ENCODE measurements around the gene MESP2. TPM values are rescaled to one million over a fixed set of nuclear protein-coding genes. Genes with fewer than 3 reads are reported as not detected.

Gene MESP2
- total and polyA plus RNA-seq, 2 of the 8 experiments (the other 6 are each of a cell fraction or from before 2014, with no cell fraction given) = 0.35 to 0.80 TPM

DNA sequence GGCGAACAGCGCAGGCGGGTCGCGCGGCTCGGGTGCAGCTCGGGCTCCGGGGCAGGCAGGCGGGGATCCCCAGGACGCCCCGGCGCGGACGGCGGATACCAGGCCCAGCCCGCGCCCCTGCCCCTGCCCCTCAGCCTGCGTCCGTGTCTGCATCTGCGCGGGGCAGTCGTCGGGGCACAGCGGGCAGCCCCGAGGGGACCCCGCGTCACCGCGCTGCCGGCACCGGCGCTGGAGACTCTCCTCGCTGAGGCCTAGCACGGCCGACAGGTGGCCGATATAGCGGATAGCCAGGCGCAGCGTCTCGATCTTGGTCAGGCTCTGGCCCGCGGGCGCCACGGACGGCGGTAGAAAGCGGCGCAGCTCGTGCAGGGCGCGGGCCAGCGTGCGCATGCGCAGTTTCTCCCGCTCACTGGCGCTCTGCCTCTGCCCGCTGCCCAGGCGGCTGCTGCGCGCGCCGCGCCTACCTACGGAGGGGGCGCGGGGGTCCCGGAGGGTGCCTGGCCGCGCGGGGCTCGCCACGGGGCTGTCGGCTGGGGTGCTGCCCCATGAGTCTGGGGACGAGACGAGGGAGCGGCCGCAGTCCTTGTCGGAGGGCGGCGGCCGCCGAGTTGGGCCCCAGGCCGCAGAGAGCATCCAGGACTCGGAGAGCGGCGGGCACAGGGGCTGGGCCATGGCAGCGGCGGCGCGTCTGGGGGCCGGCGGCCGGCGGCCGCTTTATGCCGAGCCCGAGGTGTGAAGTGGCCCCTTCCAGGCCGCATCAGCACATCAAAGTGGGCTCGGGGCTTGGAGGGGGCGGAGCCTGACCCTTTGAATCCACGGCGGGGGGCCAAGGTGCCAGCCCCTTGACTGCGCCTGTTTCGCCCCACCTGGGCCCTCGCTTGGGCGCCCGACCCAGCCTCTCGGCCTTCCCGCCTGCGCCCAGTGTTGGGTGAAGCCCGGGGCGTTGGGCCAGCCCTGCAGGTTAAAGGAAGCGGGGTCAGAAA is 25.3 kb upstream of the MESP2 start, which contains the start of gene MESP1 (continued):
- TF ChIP-seq, protein P1, sequence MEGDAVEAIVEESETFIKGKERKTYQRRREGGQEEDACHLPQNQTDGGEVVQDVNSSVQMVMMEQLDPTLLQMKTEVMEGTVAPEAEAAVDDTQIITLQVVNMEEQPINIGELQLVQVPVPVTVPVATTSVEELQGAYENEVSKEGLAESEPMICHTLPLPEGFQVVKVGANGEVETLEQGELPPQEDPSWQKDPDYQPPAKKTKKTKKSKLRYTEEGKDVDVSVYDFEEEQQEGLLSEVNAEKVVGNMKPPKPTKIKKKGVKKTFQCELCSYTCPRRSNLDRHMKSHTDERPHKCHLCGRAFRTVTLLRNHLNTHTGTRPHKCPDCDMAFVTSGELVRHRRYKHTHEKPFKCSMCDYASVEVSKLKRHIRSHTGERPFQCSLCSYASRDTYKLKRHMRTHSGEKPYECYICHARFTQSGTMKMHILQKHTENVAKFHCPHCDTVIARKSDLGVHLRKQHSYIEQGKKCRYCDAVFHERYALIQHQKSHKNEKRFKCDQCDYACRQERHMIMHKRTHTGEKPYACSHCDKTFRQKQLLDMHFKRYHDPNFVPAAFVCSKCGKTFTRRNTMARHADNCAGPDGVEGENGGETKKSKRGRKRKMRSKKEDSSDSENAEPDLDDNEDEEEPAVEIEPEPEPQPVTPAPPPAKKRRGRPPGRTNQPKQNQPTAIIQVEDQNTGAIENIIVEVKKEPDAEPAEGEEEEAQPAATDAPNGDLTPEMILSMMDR (IDR thresholded peaks at IDR 0.05; ENCODE audit: control extremely low read depth in 1 of 3, insufficient read depth in 1 of 3, low read depth in 1 of 3, low read length in 3 of 3) = peak; percentile 71 to 98 (median 86)
- TF ChIP-seq TCF12 (IDR thresholded peaks at IDR 0.05; ENCODE audit: low read depth, low read length) (peak; percentile 79; the same call in 1 of the 2 replicates), KDM1A (IDR thresholded peaks at IDR 0.05; ENCODE audit: borderline replicate concordance, low read length) (peak; percentile 58; the same call in 1 of the 2 replicates), HDAC6 (IDR thresholded peaks at IDR 0.05; ENCODE audit: low read depth, low read length) (no peak), GABPA (IDR thresholded peaks at IDR 0.05; ENCODE audit: borderline replicate concordance, insufficient read depth, low read length) (no peak; the same call in 1 of the 2 replicates), SIN3A (conservative IDR thresholded peaks at IDR 0.05 in 1 of 2, IDR thresholded peaks at IDR 0.05 in 1 of 2; ENCODE audit: low read depth in 1 of 2, low read length in 2 of 2) (no peak), HDAC2 (IDR thresholded peaks at IDR 0.05; ENCODE audit: borderline replicate concordance in 1 of 2, low read depth in 2 of 2, low read length in 2 of 2) (0 out of 4 replicates have a peak, but pooled peaks of 1 of the 2 experiments have one; percentile 21), BACH1 (IDR thresholded peaks at IDR 0.05; ENCODE audit: low read length) (no peak), SP1 (IDR thresholded peaks at IDR 0.05; ENCODE audit: low read depth, low read length) (no peak), RNF2 (IDR thresholded peaks at IDR 0.05; ENCODE audit: borderline replicate concordance, low read depth, low read length, missing control alignments, poor library complexity, severe bottlenecking) (no peak), NRF1 (IDR thresholded peaks at IDR 0.05; ENCODE audit: low read depth, low read length) (peak; percentile 70), PHF8 (conservative IDR thresholded peaks at IDR 0.05; ENCODE audit: low read depth, low read length) (0 out of 2 replicates have a peak, but pooled peaks have one; percentile 26), ASH2L (IDR thresholded peaks at IDR 0.05; ENCODE audit: low read length) (peak; percentile 15)
- TF ChIP-seq, protein P2, sequence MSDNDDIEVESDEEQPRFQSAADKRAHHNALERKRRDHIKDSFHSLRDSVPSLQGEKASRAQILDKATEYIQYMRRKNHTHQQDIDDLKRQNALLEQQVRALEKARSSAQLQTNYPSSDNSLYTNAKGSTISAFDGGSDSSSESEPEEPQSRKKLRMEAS (IDR thresholded peaks at IDR 0.05) = peak; percentile 88
- TF ChIP-seq, protein P3, sequence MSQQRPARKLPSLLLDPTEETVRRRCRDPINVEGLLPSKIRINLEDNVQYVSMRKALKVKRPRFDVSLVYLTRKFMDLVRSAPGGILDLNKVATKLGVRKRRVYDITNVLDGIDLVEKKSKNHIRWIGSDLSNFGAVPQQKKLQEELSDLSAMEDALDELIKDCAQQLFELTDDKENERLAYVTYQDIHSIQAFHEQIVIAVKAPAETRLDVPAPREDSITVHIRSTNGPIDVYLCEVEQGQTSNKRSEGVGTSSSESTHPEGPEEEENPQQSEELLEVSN (IDR thresholded peaks at IDR 0.05) = peak; percentile 88
